ENCODE data around the gene ZNF680.

ZNF680 gene

DNA sequence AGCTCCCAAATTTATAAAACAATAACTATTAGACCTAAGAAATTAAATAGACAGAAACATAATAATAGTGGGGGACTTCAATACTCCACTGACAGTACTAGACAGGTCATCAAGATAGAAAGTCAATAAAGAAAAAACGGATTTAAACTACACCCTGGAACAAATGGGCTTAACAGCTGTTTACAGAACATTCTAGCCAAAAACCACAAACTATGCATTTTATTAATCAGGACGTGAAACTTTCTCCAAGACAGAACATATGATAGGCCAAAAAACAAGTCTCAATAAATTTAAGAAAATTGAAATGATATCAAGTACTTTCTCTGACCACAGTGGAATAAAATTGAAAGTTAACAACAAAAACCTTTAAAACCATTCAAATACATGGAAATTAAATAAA is 46.4 kb downstream of the ZNF680 start:
- H3K36me3 Mint-ChIP-seq, result peaks cover 61% of the 10 kb centered on the region
- no peaks in the 10 kb centered on the region for H3K27me3 Mint-ChIP-seq
- H3K4me1 Mint-ChIP-seq (ENCODE audit: low read depth), result no peaks in the 10 kb centered on the region
- H3K27ac Mint-ChIP-seq, result no peak overlapping the region
- peaks cover 31% of the 10 kb centered on the region for H3K9me3 Mint-ChIP-seq (ENCODE audit: low read depth)
- H3K4me3 Mint-ChIP-seq, result no peak overlapping the region

GRCh38 chr7:64515781-64516180 is 47.1 kb downstream of the ZNF680 start:
- Mint-ChIP-seq H3K36me3 (peaks cover 57% of the 10 kb centered on the region), H3K27ac (no peak overlapping the region), H3K4me1 (ENCODE audit: low read depth) (no peaks in the 10 kb centered on the region), H3K27me3 (no peaks in the 10 kb centered on the region), H3K4me3 (no peak overlapping the region), H3K9me3 (ENCODE audit: low read depth) (peaks cover 26% of the 10 kb centered on the region)

DNA sequence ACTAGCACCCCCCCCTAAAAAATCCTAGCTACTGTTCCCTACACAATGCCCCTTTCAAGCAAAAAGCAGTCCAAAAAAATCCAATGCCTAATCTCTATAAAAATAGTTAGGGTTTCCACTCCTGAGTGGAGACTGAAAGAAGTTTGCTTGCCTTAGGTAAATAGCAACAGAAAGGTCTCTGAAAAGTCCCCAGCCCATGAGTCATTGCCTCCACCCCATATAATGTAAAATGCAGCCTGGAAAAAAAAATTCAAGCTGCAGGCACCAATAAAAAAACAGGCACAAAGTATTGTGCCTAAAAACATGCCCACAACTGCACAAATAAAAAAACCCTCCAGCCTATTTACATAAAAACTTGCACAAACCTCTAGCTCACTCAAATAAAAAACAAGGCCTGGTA is 47.5 kb downstream of the ZNF680 start:
- H3K9me3 Mint-ChIP-seq (ENCODE audit: low read depth), result peaks cover 26% of the 10 kb centered on the region
- H3K4me3 Mint-ChIP-seq, result no peak overlapping the region
- no peaks in the 10 kb centered on the region for H3K27me3 Mint-ChIP-seq
- H3K27ac Mint-ChIP-seq, result no peak overlapping the region
- H3K36me3 Mint-ChIP-seq, result peaks cover 53% of the 10 kb centered on the region
- no peaks in the 10 kb centered on the region for H3K4me1 Mint-ChIP-seq (ENCODE audit: low read depth)

DNA sequence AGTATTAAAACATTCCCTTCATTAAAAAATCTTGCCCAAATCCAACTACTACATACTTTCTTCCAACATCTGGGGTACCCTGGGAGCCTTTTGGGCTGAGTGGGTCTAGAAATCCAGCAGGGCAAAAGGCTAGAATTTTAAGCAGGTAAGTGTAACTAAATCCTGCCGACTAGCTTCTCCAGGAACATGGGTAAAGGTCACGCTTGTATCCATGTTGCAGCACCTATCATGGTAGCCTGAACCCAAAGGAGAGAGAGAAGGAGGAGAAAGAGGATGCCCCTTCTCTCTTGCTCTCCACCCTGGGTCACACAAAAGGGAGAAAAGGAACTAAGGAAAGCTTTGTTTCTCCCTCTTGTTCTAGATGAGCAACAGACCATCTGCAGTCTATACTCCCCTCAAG is 53.3 kb downstream of the ZNF680 start:
- H3K27ac Mint-ChIP-seq, result no peak overlapping the region
- peaks cover 13% of the 10 kb centered on the region for H3K9me3 Mint-ChIP-seq (ENCODE audit: low read depth)
- no peak overlapping the region for H3K4me3 Mint-ChIP-seq
- H3K36me3 Mint-ChIP-seq, result peaks cover 24% of the 10 kb centered on the region
- H3K4me1 Mint-ChIP-seq (ENCODE audit: low read depth), result no peaks in the 10 kb centered on the region
- H3K27me3 Mint-ChIP-seq, result no peaks in the 10 kb centered on the region

DNA sequence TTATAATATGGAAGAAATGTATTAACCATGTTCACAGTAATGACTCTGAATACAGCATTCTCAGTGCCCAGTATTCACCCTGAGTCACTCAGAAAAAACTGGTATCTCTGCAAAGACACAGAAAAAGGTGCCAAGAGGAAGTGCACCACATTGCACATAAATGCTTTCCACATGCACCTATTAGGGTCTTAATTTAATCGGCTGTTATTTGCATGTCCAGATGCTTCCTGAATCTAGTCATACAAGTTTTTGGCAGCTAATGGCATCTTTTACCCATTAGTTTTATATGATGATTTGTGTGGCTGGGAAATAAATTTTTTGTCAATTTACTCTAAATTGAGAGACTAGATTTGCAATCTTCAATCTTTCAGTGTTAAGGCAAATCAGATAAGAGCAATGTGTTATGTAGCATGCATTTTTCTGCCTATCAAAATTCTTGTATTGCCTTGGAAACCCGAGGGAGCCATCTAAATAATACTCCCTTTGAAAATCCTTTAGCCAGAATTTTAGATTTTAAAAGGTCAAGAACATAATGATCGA is 58.2 kb downstream of the ZNF680 start:
- H3K27ac Mint-ChIP-seq, result no peak overlapping the region
- H3K27me3 Mint-ChIP-seq, result no peaks in the 10 kb centered on the region
- no peaks in the 10 kb centered on the region for H3K4me1 Mint-ChIP-seq (ENCODE audit: low read depth)
- H3K4me3 Mint-ChIP-seq, result no peak overlapping the region
- H3K36me3 Mint-ChIP-seq, result peaks cover 28% of the 10 kb centered on the region
- H3K9me3 Mint-ChIP-seq (ENCODE audit: low read depth), result peaks cover 25% of the 10 kb centered on the region

GRCh38 chr7:64498270-64498669 is 64.6 kb downstream of the ZNF680 start:
- Mint-ChIP-seq H3K27ac (no peak overlapping the region), H3K36me3 (peaks cover 13% of the 10 kb centered on the region), H3K27me3 (no peaks in the 10 kb centered on the region), H3K9me3 (ENCODE audit: low read depth) (peaks cover 12% of the 10 kb centered on the region), H3K4me3 (no peak overlapping the region), H3K4me1 (ENCODE audit: low read depth) (no peaks in the 10 kb centered on the region)

DNA sequence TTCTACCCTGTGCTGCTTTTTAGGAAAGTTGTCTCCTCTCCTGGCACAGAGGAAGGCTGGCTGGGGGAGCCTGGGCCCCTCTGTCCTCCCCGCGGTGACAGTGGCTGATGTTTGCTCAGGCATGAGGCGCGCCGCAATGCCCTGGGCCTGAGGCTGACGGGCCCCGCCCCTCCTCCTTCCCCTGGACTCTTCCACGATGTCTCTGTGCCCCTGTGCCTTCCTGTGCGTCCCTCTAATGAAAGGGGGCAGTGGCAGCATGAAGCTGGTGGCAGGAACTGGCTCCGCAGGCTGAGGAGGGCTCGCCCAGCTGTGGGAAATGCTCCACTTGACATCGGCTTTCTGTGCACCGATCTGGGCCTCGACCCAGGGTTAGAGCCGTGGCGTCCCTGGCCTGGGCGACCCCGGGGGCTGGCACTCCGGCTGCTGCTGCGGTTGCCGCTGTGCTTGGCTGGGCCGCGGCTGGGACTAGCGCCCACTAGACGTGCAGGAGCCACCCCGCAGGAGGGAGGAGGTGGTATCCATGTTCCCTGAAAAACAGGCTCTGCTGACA is 67.9 kb downstream of the ZNF680 start:
- Mint-ChIP-seq H3K27me3 (no peaks in the 10 kb centered on the region), H3K27ac (no peak overlapping the region), H3K9me3 (ENCODE audit: low read depth) (peaks cover 6% of the 10 kb centered on the region), H3K4me3 (no peak overlapping the region), H3K4me1 (ENCODE audit: low read depth) (no peaks in the 10 kb centered on the region), H3K36me3 (peaks cover 2% of the 10 kb centered on the region)

DNA sequence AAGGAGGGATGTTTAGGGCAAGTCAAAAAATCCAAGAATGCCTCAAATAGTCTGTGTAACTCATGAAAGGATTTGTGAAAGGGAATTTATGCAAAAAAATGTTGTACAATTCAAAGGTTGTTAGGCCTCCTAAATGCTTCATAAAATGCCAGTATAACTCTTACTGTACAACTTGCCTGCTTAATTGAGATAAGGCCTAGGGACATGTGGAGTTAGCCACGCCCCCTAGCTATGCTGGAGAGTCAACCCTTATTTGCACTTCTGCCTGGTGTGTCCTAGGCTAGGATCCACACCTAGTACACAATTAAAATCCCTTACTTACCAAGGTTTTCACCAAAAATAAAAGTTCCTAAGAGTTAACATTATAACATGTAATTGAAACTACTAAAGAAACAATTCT is 77.2 kb downstream of the ZNF680 start:
- Mint-ChIP-seq H3K27ac (no peak overlapping the region), H3K9me3 (ENCODE audit: low read depth) (peaks cover 20% of the 10 kb centered on the region), H3K36me3 (peaks cover 5% of the 10 kb centered on the region), H3K27me3 (no peaks in the 10 kb centered on the region), H3K4me3 (no peak overlapping the region), H3K4me1 (ENCODE audit: low read depth) (no peaks in the 10 kb centered on the region)
